ENCODE data around the gene JAM3.

Gene JAM3

GRCh38 chr11:134039726-134040385, 29.0 kb upstream of the JAM3 start:
- DNase-seq = no peak

DNA sequence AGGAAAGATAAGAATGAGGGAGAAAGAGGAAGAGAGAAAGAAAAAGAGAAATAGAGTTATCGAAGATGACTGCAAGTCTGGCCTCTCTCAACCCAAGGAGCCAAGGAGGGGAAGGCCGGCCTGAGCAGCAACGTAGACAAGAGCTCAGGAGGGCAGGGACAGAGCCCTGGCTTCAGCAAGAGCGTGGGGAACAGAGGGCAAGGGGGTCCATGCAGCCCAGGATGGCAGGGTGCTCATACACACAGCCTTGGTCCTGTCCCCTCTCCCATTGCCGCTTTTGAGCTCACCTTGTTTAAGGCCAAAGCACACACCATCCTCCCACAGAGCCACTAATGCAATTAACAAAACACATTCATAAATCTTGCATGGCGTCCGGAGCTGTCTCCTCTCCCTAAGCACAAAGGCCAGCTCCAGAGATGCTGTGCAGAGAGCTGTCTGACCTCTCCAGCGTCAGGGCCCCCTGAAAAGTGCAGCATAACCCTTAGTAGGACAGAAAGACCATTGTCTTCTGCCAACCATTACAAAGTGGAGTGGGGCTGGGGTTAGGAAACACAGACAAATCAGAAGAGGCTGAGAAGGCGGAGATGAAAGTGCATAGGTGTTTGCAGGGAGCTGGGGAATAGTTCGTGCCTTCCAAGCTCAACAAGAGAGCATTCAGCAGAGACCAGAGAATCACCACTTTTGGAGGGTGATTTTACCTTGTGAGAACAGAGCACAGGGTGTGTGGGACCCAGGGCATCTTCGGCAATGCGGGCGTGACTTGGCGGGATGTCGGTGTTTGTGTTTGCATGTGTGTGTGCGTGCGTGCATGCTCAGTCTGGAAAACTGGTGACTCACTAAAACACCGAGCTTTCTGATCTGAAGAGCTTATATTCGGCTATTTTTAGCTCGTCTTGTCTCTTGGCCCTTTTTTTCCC, 28.2 kb upstream of the JAM3 start:
- no peak for DNase-seq

DNA sequence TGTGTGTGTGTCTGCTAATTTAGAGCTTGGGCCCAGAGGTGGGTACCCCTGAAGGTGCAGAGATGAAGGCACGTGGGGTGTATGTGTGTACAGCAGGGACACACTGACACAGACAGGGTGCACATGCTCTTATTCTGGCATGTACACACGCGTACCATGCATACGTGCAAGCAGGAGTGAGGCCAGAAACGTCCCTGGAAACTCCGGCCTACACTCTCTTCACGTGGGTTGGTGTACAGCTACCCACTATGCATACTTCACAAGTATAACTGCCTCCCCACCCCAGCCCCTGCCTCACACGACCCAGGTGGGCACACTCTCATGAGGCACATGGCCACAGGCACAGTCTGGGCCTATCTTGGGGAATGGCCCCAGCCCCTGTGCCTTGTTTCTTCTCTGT, 27.5 kb upstream of the JAM3 start:
- no peak for DNase-seq

DNA sequence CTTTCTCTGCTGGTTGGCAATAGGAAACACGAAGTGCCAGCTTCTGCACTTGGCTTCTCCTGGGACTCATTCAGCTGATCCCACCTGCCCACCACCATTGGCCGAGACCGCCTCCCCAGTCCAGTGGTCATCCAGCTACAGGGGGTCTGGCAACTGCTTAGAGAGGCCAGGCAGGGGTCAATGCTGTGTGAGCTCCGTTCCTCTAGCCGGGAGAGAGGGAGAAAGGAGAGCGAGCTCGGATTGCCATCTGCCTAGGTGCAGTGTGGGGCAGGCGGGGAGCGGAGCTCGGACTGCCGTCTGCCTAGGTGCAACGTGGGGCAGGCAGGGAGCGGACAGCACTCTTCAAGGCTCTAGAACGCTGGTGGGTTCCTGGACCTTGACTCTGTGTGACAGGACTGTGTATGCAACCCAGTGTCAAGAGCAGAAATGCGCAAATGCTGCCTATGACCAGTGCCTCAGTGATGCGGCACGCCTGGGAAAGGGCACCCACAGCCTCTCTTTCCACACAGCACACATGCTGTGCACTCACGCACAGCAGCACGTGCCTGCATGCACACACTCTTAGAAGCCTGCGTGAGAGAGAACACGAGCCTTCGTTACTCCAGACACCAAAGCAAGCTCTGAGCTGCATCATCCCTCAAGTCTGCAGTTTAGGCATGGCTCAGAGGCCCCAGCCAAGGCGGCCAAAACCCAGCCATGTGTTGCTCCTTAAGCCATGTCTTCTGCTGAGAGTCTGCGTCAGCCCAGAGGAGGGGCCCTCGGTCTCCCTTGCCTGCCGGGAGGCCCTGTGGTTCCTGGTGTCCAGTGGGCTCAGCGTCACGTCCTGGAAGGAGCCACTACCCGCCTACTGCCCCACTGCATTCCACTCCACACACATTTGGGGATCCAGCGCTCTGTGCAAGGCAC, 26.8 kb upstream of the JAM3 start:
- no peak for DNase-seq

DNA sequence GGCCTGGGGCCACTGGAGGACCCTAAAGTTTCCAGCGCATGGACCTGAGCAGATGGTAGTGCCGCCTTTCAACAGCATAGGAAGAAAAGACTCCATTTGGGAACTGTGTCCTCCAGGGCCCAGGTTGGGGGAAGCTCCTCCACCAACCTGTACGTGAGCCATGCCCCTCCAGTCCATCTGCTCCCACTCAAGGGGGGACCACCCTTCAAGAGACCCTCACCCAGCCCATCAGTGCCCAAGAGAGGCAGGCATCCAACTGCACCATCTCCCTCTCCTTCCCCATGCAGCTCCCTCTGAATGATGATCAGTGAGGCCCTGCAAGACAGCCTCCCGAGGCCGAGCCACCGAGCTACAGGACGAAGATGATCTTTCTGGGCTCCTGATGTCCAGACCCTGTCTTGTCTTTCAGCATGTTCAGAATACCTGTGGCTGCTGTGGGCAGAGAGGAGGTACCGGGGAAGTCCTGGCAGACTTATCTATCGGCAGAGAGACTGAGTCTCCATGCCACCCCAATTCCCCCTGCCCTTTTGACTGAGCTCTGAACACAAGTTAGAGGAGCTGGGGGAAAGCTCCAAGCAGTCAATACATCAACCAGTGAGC, 25.0 kb upstream of the JAM3 start:
- no peak for DNase-seq

DNA sequence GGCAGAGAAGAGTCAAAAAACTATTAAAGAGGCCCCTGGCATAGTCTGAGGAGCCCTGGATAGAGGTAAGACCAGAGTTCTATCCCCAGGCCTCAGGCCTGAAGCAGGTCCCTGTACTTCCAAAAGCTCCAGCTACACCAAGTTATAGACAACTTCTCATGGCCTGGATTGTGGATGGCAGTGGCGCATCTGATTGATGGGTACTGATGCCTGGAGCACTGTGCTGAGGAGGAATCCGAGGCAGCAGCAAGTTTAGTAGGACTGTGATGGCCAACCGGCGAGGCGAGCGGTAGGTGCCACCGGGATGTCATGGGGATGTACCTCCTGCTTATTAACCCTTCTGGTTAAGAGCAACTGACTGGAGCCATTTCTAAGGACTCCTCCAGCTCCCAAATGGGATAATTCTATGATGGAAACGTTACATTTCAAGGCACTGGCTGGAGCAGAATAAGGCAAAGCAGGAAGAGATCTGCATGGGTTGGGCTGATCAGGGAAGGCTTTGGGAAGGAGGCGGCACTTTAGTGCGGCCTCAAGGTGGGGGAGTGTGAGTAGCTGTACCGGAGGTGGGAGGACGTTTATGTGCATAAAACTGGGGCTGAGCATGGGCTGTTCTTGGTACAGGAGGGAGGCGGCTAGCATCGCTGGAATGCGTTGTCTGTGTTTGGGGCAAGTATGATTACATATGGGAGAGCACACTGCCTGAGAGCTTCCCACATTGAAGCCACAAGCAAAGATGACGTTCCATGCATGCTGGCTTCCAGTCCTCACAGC, 24.2 kb upstream of the JAM3 start:
- no peak for DNase-seq

DNA sequence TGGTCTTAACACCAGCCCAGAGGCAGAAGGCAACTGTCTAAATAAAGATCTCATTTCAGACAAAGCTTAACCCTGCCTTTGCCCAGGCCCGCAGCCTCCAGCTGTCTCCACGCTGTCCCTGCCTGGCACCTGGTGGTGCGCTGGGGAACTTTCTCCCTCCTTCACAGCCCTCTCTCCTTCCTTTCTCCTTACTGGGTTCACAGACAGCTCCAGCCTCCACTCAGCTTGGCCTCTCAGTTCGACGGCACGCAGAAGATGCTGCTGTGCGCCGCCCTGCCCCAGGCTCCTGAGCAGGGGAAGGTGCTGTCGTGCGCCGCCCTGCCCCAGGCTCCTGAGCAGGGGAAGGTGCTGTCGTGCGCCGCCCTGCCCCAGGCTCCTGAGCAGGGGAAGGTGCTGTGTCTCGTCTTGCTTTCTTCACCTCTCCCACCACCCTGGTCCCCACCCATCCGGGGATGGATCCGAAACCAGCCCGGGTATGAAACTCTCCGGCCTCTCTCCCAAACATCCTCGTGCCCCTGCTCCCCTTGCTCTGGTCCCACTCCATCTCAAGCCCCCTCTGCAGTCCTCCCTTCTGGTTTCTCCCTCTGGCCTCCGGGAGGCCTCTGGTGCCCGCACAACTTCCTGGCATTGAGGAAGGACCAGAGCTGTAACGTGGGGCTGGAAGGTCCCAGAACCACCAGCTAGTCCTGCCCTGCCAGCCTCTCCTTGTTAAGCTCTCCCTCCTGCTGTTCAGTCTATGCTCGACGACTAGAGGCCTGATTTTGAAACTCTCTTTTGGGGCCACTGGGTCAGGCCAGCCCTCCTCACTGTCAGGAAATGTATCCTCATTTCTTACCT, 22.9 kb upstream of the JAM3 start:
- DNase-seq = no peak

DNA sequence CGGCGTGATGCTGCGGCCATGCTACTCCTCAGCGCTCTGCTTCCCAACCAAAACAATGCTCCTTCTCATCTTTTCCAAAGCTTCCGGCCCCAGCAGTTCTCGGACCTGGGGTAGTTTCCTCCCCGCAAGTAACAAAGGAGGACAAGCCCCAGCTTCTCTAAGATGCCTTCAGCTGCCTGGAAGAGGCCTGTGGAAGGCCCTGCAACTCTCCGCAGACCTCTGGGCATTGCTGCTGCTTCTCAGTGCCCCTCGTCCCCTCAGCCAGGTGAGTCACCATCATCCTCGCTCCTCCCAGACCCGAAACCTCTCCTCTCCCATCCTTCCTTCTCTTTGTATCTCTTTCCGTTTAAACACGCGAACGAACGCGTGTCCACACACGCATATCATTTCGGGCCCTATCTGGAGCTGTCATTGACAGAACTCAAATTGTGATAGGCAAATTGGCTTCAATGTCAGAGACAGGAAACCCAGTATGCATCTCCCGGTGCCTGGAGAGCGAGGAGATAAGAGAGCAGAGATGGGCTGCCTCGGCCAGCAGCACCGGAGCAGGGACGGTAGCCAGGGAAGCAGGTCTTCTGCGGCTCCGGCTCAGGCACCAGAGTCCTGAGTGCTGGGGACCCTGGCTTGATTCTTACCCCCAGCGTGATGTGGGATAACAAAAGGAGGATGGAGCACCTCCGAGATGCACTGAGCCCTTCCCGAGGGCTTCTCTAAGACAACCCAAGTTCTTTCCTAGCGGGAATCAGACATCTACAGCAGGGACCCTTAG, 22.0 kb upstream of the JAM3 start:
- DNase-seq = no peak

- peak; percentile 82 for DNase-seq
These were observed 21.3 kb upstream of the JAM3 start for GRCh38 chr11:134047586-134047999.

DNA sequence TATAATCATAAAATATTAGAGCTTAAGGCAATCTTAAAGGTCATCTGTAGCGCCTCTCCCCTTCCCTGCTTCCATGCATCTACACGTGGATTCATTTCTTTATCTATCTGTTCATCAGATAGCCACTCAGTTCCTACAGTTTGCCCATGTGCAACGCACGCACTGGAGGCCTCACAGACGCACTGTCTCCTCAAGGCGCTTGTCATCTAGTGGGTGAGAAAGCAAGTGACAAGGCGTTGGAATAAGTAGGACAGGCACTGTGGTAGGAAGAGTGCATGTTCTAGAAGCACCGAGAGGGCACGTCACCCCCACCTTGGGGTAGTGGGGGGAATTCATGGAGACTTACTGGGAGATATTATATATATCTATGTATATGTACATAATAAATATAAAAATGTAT, 20.8 kb upstream of the JAM3 start:
- no peak for DNase-seq

GRCh38 chr11:134049303-134049702, 19.6 kb upstream of the JAM3 start:
- DNase-seq = no peak

- DNase-seq = peak; percentile 22
These were observed 18.1 kb upstream of the JAM3 start for GRCh38 chr11:134050541-134051383.

- DNase-seq = no peak
These were observed 16.4 kb upstream of the JAM3 start for GRCh38 chr11:134052395-134052987.

DNA sequence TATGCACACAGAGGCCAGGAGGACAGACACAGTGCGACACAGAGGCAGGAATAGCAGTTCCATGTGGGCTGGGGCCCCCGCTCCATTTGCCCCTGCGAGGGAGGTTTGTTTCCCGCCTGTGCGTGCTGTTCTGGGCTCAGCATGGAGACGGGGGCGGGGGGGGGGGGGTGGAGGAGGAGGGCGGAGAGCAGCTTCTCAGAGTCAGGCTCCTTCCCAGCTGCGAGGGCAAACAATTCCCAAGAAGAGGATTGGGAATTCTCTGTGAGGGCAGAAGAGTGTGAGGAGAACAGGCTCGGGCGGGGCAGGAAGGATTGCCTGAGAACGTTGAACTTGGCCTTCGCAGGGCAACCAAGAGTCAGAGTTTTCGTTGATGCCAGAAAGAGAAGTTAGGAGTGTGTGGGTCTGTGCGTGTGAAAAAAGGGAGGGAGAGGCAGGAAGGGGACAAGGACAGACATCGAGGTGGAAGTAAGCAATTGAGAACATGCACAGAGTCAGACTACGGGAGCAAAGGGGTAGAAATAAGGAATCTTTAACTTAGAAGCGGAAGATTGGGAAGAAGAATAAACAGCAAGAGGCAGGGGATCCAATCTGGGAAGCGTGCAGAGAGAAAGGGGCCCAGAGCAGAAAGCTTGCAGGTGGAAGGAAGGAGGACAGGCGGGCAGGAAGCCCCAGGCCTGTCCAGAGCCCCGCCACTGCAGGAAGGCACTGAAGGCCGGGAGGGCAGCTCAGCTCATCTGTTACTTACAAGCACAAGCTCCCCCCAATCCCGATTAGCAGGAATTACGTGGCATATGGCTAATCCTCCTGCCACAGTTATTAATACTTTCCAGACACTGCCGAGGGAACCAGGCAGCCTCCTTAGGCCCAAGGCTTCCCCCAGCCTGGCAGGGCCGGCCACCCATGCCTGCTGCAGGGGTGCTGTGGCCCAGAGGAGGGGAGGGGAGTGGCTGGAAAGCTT, 15.6 kb upstream of the JAM3 start:
- DNase-seq = no peak

DNA sequence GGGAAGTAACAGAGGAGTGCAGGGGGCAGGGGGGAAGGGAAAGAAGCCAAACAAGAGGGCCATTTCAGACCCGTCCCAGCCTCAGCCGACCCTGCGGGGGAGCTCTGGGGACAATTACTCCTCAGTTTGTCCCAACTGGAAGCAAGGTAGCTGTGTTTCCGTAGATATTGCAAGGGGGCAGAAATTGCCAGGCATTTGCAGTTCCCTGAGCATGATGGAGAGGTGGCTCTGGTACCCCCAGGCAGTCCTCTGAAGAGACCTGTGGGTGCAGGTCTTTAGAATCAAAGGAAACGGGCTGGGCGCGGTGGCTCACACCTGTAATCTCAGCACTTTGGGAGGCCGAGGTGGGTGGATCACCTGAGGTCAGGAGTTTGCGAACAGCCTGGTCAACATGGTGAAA, 13.8 kb upstream of the JAM3 start:
- no peak for DNase-seq

DNA sequence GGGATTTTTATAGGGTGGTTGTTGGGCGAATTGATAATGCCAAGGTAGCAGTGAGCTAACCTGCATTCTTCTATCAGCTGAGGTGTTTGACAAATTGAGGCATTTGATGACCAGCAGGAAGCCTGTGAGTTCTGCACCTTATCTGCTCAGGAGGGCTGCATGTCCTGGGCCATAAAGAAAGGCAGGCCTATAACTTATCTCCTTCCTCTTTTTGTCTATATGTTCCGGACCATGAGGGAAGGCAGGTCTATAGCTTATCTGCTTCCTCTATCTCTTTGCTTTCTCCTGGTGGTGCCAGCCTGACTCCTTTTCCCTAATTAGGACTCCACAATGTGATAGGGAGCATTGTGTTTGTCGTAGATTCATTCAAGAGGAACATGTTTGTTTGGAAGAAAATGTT, 8.6 kb upstream of the JAM3 start:
- DNase-seq = no peak

GRCh38 chr11:134062265-134063123, 6.4 kb upstream of the JAM3 start:
- DNase-seq = no peak
